ENCODE measurements around the gene RTN3.
A peak's percentile ranks its signal among the peaks of the same experiment; 100 is the strongest.

Gene RTN3

DNA sequence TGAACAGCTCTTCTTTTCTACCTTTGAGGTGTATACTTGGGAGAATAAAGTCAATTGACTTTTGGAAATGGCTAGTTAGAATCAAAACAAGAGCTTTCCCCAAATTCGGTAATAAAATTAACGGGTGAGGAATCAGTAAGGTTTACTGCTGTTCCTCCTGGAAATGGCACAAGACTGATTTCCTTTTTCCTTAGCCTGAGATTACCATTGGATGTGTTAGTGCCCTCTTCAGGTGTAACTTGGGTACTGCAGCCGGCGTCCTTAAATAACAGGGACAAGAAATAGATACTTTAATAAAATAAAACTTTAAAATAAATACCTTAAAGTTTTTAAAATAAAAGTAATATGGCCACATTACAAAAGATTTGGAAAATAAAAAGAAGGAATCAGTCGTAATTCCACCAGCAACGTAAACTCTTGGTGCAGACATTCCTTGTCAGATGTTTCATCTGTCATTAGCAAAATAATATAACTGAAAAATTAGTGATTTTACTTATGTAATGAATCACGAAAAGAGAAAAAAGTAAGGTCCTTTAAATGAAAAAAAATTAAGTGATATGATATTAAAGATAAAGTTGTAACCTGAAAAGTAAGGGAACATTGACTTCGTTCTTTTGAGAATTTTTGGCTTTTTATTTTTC is 57.5 kb downstream of the RTN3 start:
- DNase-seq: peak; percentile 73

DNA sequence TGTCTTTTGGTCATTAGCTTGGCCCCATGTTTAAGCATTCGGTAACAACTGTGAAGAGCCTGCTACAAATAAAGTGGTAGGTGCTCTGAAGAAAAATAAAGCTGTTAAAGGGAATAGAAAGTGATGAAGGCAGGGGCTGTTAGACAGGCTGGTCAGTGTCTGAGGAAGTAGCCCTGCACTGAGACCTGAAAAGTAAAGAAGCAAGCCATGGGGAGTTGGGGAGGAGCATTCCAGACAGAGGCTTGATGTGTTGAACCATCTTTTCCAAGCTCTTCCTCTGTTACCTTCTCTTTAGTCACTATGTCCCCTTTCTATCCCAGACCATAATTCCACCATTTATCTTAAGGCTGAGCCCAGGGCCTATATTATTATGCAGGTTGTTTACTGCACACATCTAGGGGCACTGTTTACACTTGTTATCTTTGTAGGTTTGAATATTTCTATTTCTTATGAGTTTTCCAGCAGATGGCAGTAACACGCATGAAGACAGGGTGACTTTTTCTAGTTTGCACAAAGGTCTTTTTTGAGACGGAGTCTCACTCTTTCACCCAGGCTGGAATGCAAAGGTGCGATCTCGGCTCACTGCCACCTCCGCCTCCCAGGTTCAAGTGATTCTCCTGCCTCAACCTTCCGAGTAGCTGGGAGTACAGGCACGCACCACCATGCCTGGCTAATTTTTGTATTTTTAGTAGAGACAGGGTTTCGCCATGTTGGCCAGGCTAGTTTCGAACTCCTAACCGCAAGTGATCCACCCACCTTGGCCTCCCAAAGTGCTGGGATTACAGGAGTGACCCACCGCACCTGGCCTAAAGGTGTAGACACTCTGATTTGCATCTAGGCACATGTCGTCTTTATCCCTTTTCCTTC is 64.2 kb downstream of the RTN3 start:
- DNase-seq: no peak

DNA sequence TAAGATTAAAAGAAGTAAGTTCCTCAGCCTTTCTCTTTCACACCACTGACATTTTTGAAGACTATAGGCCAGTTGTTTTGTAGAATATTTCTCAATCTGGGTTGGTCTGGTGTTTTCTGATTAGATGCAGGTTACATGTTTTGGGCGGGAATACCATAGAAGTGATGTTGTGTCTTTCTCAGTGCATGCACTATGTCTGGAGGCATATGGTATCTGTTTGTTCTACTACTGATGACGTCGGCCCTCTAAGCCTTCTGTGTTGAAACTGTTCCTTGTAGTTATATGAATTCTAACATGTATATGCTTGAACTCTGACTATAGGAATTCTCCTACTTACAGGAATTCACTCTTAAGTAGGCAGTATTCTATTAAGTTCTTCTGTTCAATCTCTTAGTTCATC is 65.7 kb downstream of the RTN3 start:
- DNase-seq: no peak

DNA sequence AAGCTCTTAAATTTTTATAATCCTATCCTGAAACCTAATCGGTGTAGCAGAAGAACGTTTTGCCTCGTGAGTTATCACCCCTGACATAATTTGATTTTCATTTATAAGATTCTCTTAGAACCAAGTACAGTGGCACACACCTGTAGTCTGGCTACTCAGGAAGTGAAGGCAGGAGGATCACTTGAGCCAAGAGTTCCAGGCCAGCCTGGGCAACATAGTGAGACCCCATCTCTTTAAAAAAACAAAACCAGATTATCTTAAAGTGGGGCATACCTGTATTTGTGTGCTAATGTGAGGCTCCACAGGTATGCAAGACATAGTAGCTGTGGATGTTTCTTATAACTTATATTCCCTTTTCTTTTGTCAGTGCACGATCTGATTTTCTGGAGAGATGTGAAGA is 68.3 kb downstream of the RTN3 start:
- DNase-seq: no peak

DNA sequence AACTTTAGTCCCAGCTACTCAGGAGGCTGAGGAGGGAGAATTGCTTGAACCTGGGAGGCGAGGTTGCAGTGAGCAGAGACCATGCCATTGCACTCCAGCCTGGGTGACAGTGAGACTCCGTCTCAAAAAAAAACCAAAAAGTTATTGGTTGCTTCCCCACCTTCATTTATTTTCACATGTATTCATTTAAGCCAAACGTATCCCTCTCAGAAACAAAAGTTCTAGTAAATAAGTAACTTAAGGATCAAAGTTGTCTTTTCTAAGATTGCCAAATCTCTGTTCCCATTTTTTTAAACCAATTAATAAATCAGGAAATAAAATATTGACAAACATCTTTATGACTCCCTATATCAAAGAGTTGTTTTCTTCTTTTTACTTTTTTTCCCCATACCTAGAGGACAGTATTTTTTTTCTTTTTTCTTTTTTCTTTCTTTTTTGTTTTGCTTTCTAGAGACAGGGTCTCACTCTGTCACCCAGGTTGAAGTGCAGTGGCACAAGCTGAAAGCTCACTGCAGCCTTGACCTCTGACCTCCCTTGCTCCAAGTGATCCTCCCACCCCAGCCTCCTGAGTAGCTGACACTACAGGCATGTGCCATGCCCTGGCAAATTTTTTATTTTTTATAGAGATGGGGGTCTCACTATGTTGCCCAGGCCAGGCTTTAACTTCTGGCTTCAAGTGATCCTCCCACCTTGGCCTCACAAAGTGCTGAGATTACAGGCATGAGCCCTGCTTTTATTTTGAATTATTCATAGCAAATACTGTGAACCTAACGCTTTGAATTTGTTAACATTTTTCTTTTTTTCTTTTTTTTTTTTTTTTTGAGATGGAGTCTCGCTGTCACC is 75.8 kb downstream of the RTN3 start:
- DNase-seq: no peak

DNA sequence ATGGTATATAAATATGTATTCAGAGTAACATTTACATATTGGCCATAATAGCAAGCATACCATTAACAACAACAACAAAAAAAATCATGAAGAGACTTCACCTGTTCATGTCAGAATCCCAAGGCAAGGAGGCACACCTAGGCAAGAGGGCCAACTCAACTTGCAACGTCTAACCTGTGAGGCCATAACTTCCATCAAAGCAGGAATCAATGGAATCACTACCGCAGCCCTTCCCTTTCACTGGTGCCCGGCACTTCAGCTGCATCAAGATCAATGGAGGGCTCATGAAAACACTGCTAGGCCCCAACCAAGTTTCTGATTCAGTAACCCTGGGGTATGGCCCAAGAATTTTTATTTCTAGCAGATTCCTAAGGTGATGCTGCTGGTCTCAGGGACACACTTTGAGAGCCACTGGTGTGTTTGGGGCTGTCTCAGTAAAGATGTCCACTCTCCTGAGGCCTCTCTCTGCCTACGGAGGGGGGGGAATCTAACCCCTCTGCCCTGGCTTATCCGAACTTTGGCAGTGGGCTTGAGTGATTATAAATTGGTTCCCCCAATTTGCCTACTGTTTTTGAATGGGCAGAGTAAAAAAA is 79.3 kb downstream of the RTN3 start:
- no peak for DNase-seq

DNA sequence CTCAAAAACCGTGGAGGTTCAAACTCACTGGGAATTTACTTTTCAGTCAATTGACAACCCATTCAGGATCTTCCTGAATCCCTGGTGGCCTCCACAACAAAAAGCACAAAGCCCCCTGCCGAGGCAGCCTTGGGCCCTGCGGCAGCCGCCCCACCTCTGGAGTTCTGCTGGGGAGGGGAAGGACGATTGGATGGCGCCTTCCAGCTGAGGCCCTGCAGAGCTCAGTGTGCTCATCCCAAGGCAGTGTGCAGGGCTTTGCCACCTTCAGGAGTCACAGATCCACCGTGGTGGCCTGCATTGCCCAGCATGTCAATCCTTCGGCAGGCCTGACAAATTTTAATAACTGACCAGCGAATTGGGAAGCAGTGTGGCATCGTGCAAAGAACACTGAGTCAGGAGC is 79.9 kb downstream of the RTN3 start:
- DNase-seq: no peak

DNA sequence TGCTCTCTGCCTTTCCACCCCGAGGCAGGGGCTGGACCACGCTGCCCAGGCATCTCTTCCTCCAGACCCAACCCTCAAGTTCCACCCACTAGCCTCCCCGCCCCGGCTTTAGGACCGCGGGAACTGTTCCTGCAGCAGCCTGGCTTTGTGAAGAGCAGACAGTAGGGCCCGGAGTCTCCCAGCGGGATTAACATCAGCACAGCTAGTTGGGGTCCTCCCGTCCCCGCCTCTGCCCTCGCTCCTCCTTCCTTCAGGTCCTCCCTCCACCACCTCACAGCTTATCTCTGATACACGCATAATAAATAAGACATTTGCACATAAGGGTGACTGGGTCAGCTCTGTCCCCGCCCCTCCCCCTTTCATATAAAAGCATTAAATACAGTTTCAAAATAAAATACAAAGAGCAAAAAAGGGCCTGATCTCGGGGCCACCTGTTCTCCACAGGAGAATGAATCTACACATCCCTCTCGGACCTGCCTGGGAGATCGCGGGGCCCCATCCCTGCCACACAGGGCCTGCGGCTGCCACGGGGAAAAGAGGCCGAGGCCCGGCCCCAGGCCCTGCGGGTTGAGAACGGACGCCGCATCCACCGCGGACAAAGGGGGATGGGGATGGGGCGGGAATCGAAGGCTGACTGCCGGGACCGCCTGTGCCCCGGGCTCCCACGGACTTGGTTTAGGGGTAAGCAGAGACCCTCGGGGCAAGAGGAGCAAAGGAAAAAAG is 80.8 kb downstream of the RTN3 start:
- no peak for DNase-seq

DNA sequence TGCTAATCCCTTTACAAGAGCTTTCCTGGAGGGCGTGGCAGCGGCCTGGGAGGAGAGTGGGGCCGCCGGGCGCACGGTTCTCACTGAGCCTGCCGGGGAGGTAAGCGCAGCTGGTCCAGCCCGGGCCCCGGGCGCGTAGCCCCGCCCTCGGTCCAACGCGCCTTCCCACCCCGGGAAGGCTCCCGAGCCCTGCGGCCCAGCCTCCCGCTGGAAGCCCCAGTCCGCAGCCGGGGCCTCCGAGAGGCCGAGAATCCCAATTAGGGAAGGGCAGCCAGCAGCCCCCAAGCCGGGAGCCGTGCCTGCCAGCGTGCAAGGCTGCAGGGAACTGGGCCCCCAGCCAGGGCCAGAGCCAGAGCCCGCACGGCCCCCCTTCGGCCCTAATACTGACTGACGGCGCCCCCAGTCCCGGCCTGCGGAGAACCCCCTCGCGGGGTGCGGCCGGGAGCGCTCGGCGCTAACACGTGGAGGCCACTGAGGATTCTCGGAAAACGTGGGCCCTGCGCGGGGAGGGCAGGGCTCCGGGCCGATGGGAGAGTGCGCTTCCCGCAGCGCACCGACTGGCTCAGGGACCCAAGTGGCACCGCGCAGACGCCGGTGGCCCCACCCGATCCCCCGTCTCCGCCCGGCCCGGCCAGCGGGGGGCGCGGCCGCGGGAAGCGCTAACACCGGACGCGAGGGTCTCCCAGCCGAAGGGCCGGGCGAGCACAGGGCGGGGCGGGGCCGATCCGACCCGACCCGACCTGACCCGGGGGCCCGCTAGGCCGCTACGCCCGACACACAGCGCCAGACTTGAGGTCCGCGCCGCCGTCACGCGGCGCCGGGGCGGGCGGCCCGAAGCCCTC is 81.6 kb downstream of the RTN3 start:
- DNase-seq: no peak

DNA sequence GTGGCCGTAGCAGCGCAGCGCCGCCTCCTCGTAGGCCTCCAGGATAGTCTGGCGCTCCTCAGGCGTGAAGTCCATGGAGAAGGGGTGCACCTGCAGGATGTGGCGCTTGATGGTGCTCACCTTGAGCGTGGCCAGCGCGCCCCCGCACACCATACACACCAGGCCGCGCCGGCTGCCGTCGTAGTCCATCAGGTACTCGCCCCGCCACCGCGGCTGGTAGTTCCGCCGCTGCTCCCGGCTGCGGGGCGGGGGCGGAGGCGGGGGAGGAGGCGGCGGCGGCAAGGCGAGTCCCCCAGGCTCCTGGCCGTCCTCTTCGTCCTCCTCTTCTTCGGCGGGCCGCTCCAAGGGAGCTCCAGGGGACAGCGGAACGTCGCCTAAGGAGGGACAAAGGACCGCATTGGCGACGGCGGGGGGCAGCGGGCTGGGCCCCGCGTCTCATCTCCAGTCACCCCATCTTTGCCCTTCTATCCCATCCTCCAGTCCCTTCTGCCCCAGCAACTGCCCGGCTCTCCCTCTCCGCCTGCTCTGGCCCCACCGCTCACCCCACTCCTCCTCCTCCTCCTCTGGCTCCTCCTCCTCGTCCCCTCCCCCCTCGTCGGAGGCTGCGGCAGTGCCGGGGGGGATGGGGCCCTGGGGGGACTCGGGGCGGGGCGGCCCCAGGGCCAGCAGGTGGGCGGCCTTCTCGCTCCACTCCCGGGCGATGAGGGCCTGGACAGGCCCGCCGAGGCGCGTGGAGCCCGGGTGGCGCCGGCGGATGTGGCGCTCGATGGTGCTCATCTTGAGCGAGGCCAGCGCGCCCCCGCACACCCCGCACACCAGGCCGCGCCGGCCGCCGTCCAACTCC is 82.4 kb downstream of the RTN3 start:
- DNase-seq: no peak

DNA sequence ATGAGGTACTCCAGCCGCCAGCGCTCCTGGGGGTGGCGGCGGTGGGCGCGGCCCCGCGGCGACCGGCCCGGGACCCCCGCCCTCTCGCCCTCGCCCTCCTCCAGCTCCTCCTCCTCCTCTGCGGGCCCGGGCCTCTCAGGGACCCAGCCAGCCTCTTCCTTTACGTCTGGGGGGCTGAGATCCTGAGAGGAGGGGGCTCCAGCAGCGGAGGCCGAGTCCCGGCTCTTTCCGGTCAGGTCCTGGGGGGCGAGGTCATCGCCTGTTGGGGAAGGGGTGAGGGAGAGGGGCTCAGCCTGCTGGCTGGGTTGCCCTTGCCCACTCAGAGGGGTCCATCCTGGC is 83.0 kb downstream of the RTN3 start:
- no peak for DNase-seq

DNA sequence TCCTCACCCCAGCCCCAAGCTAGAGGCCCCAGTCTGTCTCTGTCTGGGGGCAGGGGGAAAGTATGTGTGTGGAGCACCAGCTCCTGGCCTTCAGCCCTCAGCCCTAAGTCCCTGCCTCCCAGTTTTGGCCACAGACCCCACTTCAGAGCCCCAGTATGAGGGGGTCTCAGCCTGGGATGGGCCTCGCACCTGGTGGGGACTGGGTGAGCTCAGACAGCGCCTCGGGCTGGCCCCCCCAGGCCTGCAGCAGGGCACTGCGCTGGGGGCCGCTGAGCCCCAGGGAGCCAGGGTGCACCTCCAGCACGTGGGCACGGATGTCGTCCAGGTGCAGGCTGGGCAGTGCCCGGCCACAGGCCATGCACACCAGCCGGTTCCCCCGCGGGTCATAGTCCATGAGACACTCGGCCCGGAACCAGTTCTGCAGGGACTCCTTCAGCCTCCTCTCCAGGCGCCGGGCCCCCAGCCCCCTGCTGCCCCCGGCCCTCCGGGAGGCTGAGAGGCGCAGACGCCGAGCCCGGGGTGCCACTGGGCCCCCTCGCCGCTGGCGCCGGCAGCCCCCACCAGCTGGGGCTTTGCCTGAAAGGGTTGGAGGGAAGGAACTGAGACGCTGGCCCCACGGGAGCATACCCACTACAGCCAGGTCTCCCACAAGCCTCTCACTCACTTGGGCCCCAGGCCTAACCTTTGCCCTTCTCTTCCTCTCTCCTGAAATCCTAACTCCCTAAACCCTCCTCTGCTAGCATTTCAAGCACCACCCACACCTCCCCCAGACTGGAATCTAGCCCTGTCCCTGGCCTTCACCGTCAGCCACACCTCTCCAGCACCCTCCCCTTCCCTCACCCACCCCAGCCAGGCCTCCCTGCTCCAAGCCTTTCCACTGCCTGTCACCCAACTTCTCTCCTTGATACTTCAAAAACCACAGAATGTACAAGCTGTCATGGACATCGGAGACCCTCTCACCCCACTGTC is 83.7 kb downstream of the RTN3 start:
- DNase-seq: no peak

DNA sequence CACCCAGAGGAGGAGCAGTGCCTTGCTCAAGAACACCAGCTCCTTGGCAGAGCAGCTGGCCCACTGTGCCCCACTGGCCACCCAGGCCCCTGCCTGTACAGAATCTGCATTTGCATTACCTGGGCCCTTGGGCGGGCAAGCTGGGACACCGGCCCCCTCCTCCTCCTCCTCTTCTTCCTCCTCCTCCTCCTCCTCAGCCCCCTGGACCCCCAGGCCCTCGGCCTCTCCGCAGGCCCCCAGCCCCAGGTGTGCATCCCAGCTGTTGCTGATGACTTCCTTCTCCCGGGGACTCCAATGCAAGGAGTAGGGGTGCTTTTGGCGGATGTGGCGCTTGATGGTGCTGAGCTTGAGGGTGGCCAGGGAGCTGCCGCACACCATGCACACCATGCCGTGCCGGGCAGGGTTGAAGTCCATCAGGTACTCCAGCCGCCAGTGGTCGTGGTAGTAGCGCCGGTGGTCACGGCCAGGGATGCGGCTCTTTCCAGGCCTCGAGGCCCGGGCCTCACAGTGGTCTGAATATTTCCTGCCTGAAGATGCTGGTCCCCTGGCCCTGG is 84.5 kb downstream of the RTN3 start:
- no peak for DNase-seq

DNA sequence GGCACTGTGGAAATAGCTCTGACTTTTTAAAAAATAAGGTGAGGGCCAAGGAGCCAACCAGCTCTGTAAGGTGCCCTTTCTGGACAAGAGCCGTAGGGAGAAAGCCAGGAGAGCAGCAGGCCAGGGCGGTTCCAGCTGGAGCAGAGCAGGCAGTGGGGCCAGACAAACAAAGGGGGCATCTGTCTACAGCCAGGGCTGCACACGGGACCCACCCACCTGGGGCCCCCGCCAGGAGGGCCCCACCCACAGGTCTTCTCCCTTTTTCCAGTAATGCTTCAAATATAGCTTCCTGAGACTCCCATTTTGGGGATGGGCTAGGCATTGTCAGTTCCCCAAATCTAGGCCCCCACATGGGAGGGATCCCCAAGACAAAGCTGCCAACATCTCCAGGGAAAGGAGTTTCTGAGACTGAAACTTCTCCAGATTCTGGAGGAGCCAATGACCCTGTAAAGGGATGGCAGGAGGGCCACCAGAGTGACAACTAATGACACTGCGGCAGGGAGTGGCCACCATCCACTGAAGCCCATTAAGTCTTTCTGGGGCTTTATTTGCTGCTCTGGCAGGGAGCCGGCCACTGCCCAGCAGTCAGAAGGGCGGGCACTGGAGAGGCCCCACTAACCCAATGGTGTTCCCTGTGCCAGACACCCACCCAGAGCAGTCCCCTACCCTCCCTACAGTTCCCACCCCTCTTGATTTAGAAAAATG is 85.4 kb downstream of the RTN3 start:
- DNase-seq: no peak

DNA sequence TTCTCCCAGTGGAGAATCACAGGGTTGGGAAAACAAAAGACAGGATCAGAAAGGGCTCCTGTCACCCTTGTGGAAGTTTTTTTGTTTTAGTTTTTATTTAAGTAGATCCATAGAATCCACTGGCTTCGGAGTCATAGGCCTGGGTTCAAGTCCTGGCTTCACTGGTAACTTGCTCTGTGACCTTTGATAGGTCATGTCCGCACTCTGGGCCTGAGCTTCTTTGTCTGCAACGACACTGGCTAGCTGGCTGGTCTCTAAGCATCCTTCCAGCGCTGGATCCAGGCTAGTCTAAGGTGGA is 85.9 kb downstream of the RTN3 start:
- DNase-seq: no peak

DNA sequence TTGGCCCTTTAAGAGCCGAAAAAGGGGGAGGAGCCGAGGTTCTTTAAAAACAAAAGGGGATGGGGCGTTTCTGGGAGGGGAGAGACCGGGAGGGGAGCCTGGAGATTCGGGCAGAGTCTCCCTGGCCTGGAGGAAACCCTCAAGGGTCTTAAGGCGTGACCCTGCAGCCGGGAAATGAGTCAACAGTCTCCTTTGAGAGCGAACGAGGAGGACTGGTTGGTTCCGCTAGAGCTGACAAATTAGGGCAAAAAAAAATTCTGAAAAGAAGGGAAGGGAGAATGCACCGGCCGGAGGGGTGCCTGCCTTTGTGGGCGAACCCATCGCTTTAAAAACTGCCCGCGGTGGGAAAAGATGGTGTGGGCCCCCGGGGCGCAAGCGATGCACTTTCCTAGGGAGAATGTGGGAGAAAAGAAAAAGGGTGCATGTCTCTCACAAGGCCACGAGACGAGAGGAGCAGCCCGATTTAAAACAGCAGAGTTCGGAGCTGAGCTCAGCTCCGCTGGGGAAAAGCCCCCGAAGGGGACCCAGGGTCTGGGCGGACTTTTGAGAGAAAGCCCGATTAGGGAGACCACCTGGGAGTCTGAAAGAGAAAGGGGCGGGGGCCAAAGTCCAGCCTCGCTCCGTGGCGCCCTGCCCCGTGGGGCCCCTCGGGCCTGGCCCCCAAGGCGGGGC is 86.4 kb downstream of the RTN3 start:
- peak; percentile 61 for DNase-seq

DNA sequence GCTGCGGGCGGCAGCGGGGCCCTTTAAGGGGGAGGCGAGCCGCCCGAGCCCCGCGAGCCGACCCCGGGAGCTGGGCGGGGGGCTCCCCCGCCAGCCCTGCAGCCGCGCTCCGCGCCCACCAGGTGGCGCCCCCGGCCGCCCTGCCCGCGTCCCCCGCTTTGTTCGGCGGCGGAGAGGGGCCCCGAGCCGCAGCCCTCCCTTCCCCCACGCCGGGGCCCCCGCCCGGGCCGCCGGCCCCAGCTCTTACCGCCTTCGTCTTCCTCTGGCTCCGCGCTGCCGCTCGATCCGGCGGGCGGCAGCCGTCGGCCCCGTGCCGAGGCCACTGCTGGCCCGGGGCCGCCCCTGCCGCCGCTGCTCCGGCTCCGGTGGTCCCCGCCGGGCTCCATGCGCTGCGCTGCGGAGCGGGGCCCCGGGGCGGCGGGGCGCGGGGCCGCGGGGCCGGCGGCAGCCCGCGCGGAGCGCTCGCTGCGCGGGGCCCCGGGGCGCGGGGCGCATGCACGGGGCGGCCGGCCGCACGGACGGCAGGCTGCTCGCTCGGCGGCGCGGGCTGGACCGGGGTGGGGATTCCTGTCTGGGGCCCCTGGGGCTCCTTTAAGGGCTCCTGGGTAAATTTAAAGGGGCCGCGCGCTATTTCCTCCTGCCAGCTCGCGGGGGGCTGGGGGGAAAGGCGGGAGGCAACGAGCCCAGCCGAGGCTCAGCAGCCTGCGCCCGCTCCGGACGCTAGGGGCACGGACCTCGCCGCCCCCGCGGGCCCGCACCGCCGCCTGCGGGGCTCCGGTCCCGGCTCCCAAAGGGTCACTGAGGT is 87.1 kb downstream of the RTN3 start, which contains the start of gene ZFTA:
Gene ZFTA (minus strand): TSS at position 539 of the 805 bp plus-strand sequence. CDS start 153 bp downstream, at position 386.
- peak; percentile 66 for DNase-seq

Data from CD4-positive, alpha-beta T cell treated with Interleukin-6 for 4 hours (primary cell).